HL-60 (cell line): ENCODE measurements around the gene ANKRD13B.

Experiments
- DNase-seq, 2 experiments: peaks; one replicate each; pipeline ENCODE4 v3.0.0-alpha.2; 2010 to 2020; ENCODE audit warnings: low read depth in 1 of 2, low spot score in 1 of 2
- H3K27ac ChIP-seq: fragments of 250-450 bp; sonication (Bioruptor Pico); replicated peaks from 2 replicates; pipeline ENCODE4 v1.5.1; 2020; ENCODE audit warnings: mild to moderate bottlenecking, moderate library complexity
- H3K27me3 ChIP-seq: fragments of 250-450 bp; sonication (Bioruptor Pico); 2 replicates; pipeline ENCODE4 v1.5.1; 2021; ENCODE audit warnings: mild to moderate bottlenecking, moderate library complexity; ENCODE audit not compliant: insufficient read depth, poor library complexity, severe bottlenecking
- H3K4me3 ChIP-seq: replicated peaks from 2 replicates; pipeline ENCODE4 v1.5.1; 2011; ENCODE audit warnings: mild to moderate bottlenecking, control low read depth, low read length; ENCODE audit not compliant: insufficient read depth
- GABPA ChIP-seq: IDR thresholded peaks from 2 replicates; pipeline ENCODE4 v1.6.1; 2012; ENCODE audit warnings: low read depth
- POLR2AphosphoS5 ChIP-seq: IDR thresholded peaks from 2 replicates; pipeline ENCODE4 v1.6.1; 2012; ENCODE audit warnings: low read depth
- REST ChIP-seq: IDR thresholded peaks from 2 replicates; pipeline ENCODE4 v1.6.1; 2012; ENCODE audit warnings: low read depth; ENCODE audit not compliant: insufficient replicate concordance
- SPI1 ChIP-seq: IDR thresholded peaks from 2 replicates; pipeline ENCODE4 v1.6.1; 2012; ENCODE audit warnings: low read depth, mild to moderate bottlenecking, borderline replicate concordance
- TF ChIP-seq, protein P1 (sequence below): IDR thresholded peaks from one replicate; pipeline ENCODE4 v1.5.1; 2011; ENCODE audit warnings: low read length, control low read depth, inconsistent platforms; ENCODE audit not compliant: insufficient read depth

The ANKRD13B gene

DNA sequence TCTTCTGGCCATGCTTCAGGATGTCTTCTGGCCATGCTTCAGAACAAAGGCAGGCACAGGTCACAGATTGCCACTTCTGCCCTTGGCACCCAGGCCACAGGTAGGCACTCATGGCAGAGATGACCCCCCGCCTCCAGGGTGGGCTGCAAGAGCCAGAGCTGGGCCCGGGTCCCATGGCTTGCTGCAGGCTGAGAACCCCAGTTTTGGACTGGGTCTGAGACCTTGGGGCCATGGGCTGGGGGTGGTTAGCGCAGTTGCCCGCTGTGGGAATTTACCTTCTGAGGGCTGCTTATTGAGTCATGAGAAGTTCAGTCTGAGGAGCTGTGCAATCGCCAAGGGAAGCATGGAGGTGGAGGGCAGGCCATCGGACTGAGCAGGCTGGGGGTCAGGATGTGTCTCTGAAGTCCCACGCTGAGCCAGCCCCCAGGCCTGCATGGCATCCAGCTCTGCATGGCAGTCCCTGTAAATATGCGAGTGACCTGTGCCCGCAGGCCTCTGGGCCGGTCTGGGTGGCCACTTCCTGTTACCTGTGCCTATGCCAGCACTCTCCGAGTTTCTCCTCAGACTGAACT lies 1.7 kb downstream of the ANKRD13B start:
- no peak overlapping the region for H3K27ac ChIP-seq
- DNase-seq = no peak
- H3K27me3 ChIP-seq = no peaks in the 10 kb centered on the region
- 0 out of 2 replicates have a peak overlapping the region, but pooled peaks have one; percentile 70 for H3K4me3 ChIP-seq
- no peak for TF ChIP-seq REST
- TF ChIP-seq SPI1 = no peak
- TF ChIP-seq POLR2AphosphoS5 = no peak
- no peak for TF ChIP-seq GABPA
- TF ChIP-seq, protein P1, sequence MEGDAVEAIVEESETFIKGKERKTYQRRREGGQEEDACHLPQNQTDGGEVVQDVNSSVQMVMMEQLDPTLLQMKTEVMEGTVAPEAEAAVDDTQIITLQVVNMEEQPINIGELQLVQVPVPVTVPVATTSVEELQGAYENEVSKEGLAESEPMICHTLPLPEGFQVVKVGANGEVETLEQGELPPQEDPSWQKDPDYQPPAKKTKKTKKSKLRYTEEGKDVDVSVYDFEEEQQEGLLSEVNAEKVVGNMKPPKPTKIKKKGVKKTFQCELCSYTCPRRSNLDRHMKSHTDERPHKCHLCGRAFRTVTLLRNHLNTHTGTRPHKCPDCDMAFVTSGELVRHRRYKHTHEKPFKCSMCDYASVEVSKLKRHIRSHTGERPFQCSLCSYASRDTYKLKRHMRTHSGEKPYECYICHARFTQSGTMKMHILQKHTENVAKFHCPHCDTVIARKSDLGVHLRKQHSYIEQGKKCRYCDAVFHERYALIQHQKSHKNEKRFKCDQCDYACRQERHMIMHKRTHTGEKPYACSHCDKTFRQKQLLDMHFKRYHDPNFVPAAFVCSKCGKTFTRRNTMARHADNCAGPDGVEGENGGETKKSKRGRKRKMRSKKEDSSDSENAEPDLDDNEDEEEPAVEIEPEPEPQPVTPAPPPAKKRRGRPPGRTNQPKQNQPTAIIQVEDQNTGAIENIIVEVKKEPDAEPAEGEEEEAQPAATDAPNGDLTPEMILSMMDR = no peak

- Histone ChIP-seq H3K4me3 (no peak overlapping the region), H3K27ac (no peak overlapping the region)
These were observed 2.4 kb downstream of the ANKRD13B start for GRCh38 chr17:29595107-29595942.

More at GRCh38 chr17:29595107-29595942, 2.4 kb downstream of the ANKRD13B start:
- no peak for DNase-seq
- TF ChIP-seq SPI1 = no peak
- no peak for TF ChIP-seq GABPA
- TF ChIP-seq, protein P1 = no peak
- TF ChIP-seq REST = no peak
- TF ChIP-seq POLR2AphosphoS5 = no peak
- no peaks in the 10 kb centered on the region for H3K27me3 ChIP-seq
